ENCODE data around the gene TMEM101. TPM values are rescaled to one million over a fixed set of nuclear protein-coding genes. Genes with fewer than 3 reads are reported as not detected.
A peak's percentile ranks its signal among the peaks of the same experiment; 100 is the strongest.
"Not testable (repeated sequence)": the region's sequence is repeated elsewhere in the genome, so short reads cannot be mapped to it uniquely, and the experiment has no call there.

TMEM101 gene
- total RNA-seq, 2 donors from 2014 or later: 16.1 to 17.5 TPM

DNA sequence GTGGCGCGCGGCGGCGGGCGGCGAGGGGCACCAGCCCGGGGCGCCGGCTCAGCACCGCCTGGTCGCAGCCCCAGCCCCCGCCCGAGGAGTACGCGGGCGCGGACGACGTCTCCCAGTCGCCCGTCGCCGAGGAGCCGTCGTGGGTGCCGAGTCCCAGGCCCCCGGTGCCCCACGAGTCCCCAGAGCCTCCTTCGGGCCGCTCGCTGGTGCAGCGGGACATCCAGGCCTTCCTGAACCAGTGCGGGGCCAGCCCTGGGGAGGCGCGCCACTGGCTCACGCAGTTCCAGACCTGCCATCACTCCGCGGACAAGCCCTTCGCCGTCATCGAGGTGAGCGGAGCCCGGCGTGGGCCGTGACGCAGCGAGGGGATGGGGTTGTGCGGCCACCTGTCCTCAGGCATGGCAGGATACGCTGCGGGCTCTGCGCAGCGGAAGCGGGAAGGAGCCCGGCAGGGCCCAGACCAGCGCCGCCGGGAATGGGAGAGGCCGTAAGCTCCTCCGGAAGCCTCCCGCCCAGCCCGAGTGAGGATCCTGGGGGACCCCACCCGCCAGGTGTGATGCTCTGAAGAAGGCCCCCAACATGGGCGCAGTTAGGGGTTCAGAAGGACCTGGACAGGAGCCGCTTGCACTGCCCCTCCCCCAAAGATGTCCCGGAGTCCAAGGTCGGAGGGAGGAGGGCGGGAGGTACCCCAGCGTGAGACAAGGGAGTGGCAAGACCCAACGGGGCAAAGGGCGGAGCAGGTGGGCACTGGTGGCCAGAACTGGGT lies 9.8 kb downstream of the TMEM101 start:
- intact Hi-C loops (cut with DNase I): loop anchor here in 1 of 2 donors (5.0 kb wide), 1 partner anchor 37 kb away; no protein-coding TSS in a partner anchor
- ATAC-seq: no peak
- DNase-seq: peak; percentile 39

DNA sequence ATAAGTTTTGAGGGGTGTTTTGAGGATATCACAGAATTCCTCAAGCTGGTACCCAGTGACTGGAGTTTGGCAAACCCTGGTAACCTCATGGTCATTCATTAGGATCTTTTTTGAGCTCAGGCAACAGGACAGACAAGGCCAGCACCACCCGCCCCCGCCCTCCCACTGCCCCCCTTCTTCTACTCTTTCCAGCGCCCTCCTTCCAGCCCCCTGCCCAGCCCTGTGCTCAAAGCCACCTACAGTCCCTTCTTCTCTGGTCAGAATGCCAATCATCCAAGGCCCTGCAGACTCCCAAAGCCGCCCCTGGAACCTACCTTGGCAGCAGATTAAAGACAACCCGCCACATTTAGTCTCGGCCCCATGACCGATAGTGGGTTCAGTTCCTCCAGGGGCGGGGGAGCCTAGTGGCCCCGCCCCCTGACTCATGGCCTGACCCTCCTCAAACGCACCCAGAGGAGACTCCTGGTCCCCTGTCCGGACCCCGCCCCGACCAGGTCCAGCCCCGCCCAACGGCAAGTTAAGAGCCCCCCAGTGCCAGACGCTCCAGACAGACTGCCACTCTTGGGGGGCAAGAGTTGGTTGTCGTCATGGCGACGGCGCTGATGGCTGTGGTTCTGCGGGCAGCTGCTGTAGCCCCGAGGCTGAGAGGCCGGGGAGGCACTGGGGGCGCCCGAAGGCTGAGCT lies 10.5 kb downstream of the TMEM101 start, which contains the start of gene NAGS:
Gene NAGS, plus strand, starts transcription at position 546 of the 684 bp plus-strand sequence. Its CDS starts 42 bp downstream, at position 588.
- ATAC-seq: no peak
- intact Hi-C loops (cut with DNase I): no loop called here
- DNase-seq: no peak

DNA sequence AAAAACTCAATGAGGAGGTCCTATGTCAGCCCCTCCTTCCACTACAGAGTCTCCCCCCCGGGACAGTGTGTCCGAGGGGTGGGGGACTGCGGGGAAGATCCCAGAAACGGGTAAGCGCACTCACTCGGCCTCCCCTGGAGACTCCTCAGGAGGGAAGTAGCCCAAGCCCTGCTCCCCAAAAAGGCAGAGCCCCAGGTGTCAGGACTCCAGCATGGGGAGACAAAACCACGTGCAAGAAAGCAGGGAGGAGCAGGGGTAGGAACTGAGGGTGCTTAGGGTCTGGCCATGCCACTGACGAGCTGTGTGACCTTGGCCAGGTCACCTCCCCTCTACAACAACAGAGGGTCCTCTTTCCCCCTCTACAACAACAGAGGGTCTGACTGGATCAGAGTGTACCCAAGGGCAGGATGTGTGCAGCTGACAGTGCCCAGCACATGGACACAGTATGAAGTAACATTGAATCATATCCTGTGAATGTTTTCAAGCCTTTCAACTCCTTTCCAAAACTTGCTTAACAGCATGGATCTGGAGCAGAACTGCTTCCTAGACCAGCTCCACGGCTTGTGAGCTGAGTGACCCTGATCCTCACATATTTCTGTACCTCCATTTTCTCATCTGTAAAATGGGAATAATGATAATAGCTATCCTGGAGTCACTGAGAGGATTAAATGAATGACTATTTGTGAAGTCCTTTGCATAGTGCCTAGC lies 12.5 kb downstream of the TMEM101 start:
- DNase-seq (no peak), ATAC-seq (no peak)
- intact Hi-C loops (cut with DNase I): no loop called here

DNA sequence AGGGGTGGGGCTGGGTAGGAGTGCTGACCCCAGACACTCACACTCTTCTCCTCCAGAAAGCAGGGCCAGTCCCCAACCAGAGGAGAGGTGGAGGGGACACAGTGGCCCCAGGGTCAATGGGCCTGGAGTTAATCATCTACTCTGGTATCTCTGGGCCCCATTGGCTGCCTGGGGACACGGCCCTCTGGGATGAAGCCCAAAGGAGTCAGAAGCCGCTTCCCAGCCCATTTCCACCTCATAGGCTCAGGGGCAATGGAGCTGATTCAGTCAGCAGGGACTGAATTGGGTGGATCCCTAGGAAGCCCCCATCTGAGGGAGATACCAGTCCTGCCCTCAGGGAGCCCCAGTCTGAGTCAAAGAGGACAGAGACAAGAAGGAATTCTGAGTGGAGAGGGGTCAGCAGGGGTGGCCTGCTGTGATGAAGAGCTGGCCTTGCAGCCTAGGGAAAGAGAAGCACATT lies 13.3 kb downstream of the TMEM101 start:
- DNase-seq (no peak), ATAC-seq (no peak)
- intact Hi-C loops (cut with DNase I): no loop called here

DNA sequence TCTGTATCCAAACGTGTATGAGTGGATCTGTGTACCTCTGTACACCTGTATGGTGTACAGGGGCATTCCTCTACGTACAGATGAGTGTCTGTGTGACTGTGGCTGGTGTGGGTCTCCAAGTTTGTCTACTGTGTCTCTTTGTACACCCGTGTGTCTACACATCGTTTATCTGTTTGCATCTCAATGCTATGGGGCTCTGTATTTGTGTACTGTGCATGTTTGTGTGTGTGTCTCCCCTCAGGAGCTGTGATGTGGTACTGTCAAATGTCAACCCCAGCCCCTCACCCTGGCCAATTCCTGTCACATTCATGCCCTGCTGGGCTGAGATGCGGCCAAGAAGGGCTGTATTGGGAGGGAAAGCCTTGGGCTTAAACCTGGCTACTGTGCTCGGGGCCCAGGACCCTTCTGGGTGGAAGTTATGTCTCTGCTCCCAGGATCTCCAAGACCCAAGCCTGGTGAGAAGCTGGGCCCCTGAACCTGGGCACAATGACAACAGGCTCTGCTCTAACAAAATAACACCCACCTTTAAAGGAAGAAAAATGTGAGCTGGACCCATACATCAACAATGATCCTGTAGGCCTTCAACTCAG lies 13.8 kb downstream of the TMEM101 start:
- ATAC-seq (no peak), DNase-seq (no peak)
- intact Hi-C loops (cut with DNase I): no loop called here

DNA sequence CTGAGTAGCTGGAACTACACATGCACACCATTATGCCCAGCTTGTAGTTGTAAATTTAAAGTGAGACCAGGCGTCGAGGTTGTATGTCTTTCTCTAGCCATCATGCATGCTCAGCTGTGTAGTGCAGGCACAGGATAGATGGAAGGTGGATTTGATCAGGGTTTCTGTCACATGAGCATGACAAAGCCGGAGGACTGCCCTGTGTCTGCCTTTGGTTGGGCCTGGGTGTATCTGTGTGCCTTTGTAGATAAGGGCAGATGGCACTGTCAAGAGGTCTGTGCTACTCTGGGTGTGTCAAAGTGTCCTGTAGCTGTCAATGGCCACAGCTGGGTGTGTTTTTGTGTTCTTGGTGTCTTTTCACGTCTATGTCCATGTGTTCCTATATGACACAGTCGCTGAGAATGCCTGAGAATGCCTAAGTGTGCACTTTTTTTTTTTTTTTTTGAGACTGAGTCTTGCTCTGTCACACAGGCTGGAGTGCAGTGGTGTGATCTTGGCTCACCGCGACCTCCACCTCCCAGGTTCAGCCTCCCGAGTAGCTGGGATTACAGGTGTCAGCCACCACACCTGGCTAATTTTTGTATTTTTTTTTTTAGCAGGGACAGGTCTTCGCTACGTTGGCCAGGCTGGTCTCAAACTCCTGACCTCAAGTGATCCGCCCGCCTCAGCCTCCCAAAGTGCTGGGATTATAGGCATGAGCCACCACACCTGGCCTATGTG lies 14.5 kb downstream of the TMEM101 start:
- intact Hi-C loops (cut with DNase I): no loop called here
- ATAC-seq: peak in 1 of 2 donors; percentile 21
- DNase-seq: no peak

DNA sequence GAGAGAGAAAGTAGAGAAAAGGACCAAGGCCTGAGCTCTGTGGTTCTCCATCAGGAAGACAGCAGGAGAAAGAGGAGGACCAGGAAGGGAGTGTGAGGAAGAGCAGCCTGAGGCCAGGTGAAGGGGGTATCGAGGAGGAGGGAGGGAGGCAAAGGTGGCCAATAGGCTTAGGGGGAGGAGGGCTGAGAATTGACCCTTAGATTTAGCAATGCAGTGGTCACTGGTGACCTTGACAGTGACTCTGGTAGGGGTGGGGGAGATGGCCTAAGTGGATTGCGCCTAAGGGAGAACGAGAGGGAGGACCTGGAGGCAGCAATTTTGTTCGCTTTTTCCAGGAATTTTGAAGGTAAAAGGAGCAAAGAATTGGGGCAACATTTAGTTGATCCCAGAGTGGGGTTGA lies 15.7 kb downstream of the TMEM101 start:
- intact Hi-C loops (cut with DNase I): no loop called here
- DNase-seq: no peak
- ATAC-seq: no peak

DNA sequence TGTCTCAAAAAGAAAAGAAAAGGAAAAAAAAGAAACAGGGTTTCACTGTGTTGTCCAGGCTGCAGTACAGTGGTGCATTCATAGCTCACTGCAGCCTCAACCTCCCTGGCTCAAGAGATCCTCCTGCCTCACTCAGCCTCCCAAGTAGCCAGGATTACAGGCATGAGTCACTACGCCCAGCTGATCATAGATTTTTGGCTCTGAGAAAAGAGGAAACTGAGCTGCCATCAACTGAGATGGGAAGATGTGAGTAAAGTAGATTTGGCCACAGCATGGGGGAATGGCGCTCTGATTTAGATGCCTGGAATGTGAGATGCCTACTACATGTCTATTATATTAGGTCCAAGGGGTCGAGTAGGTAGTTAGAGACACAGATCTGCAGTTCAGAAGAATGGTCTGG lies 16.2 kb downstream of the TMEM101 start:
- intact Hi-C loops (cut with DNase I): no loop called here
- DNase-seq: no peak
- no peak for ATAC-seq

DNA sequence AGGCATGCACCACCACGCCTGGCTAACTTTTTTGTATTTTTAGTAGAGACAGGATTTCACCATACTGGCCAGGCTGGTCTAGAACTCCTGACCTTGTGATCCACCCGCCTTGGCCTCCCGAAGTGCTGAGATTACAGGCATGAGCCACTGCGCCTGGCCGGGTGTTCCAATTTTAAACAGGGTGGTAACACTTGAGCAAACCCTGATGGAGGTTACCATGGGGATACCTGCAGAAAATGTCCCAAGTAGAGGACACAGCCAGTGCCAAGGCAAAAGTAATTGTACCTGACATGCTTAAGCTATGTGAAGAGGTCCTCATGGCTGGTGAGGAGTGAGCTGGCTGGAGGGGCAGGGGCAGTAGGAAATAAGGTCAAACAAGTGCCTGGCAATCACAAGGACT lies 17.6 kb downstream of the TMEM101 start:
- ATAC-seq; intact Hi-C loops (cut with DNase I); DNase-seq: not testable (repeated sequence)

DNA sequence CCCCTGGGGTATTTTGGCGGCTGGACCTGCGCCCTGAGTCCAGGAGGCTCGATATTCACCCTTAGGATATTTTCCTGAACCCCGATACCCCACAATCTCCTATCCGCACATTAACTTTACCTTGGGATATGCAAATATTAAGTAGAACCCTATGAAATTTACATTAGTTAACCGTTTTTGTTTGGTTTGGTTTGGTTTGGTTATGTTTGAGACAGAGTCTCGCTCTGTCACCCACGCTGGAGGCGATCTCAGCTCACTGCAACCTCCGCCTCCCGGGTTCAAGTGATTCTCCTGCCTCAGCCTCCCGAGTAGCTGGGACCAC lies 19.7 kb downstream of the TMEM101 start:
- DNase-seq (no peak), ATAC-seq (no peak)
- intact Hi-C loops (cut with DNase I): loop anchor here (2.0 kb wide), 1 partner anchor 50 kb away; no protein-coding TSS in a partner anchor

DNA sequence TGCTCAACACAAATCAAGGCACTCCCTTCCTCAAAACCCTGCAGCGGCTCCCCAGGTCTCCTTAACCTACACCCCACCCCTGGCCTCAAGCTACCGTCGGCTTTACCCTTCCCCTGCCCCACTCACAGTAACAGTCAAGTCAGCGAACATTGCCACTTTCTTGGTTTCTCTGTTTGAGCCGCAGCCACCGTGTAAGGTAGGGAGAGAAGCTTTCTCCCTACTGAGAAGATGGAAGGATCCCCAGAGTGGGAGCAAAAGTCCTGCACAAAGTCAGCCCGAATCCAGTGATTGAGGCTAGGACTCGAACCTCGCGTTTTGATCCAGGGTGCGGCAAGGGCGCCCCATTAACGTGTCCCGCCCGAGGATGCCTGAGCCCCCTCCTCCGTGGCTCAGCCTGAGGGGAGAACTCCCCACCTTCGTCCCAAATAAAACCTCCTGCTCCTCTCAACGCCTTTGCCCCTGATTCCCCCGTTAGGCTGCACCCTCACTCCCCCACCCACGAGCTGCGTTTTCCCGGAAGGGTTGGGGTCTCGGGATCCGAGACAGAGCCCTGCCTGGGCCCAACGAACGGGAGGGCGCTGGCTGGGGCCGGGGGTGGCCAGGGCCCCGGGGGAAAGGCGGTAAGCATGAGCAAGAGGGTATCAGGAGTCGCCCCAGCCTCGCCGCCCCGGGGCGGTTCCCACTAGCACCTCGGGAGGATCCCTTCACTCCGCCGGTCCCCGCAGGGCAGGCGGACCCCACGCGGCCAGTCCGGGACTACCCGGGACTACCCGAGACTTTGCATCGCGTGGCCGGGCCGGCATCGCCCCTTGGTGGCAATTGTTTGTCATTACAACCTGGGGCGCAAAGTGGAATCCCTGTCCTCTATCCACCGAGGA lies 20.3 kb downstream of the TMEM101 start:
- peak; percentile 80 for DNase-seq
- intact Hi-C loops (cut with DNase I): loop anchor here (2.0 kb wide), 1 partner anchor 50 kb away; no protein-coding TSS in a partner anchor
- peak; percentile 93 to 96 for ATAC-seq

DNA sequence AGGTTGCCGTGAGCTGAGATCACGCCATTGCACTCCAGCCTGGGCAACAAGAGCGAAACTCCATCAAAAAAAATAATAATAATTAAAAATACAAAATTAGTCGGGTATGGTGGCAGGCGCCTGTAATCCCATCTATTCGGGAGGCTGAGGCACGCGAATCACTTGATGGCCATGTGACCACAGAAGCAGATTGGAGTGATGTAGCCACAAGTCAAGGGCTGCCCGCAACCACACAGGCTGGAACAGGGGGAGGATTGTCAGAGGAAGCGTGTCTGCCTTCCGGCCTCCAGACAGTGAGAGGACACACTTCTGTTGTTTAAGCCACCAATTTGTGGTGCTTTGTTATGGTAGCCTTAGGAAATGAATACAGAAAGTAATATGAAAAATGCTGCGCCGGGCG lies 22.1 kb downstream of the TMEM101 start:
- intact Hi-C loops (cut with DNase I): no loop called here
- ATAC-seq: no peak
- DNase-seq: no peak

DNA sequence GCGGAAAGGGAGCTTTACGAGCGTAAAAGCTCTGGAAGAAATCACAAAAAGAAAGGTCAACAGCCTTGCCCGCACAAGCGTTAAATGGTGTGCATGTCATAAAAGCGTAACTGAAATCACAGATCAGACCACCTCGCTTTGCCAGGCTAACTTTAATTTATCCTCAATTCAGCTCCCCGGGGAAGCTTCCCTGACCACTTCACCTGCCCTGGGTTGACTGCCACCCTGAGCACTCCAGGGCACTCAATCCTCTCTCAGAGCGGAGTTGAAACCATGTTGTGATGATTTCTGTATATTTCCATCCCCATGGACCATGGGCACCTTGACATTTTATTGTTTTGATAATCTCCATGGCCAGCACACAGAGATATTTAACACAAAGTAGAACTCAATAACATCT lies 26.5 kb downstream of the TMEM101 start:
- ATAC-seq (no peak), DNase-seq (no peak)
- intact Hi-C loops (cut with DNase I): no loop called here

DNA sequence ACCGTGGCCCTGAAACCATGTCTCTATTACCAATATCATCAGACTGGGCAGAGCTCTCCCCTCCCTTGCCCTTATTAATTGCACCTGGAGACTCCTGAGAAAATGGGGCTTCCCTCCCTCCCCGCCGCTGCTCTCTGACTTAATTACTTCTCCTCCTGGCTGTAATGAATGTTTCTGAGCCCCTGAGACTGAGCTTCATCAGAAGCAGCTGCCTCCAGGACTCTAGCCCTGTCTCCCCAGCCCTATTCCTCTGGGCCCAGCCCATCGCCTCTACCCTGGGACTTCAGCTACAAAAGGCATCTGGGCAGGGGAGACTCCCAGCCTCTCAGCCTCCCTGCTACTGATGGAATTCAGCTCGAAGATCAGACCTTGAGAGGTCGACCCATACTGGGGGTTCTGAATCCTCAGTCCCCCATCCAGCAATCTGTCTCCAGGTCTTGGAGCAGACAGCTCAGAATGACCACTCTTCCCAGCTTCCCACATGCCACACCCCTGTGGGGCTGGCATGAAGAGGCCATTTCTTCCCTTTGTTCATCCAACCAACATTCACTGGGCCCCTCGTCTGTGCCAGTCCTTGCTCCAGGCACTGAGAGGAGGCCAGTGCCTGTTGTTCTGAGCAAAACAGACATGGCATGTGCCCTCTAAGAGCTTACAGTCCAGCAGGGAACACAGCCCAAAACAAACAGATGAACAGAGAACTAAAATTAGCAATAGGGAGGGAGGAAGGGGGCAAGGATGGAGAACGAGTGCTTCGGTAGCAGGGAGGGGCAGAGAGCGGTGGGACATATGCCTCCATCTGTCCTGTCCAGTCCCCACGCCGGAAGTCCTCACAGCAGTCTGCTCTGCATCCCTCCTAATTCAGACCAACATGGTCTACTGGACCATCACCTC lies 27.4 kb downstream of the TMEM101 start:
- ATAC-seq: no peak
- intact Hi-C loops (cut with DNase I): no loop called here
- DNase-seq: no peak

DNA sequence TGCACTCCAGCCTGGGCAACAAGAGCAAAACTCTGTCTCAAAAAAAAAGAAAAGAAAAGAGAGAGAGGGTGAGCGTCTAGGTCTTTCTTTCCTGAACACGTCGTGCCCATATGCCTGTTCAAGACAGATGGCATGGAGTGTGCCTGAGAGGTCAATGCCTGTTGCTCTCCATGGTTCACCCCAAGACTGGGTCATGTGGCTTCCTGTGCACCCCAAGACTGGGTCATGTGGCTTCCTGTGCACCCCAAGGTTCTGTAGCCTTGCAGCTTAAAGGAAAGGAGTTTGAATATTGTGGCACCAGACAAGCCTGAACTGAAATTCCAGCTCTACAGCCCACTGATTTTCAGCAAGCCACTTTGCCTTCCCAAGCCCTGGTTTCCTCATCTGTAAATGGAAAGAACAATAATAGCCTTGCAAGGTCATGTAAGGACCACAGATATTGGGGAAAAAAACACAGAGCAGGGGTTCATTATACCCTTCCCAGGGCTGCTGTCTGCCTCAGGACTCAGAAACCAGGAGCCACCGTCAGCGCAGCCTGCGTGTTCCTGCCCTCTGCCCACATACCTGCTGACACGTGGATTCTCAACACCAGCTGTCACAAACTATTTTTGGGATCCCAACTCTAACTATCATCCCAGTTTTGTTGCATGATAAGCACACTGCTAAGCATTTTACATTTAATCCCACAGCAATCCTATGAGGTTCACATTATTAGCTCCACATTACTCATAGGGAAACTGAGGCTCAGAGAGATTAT lies 28.4 kb downstream of the TMEM101 start:
- ATAC-seq (peak in 1 of 2 donors; percentile 54), DNase-seq (no peak)
- intact Hi-C loops (cut with DNase I): no loop called here

DNA sequence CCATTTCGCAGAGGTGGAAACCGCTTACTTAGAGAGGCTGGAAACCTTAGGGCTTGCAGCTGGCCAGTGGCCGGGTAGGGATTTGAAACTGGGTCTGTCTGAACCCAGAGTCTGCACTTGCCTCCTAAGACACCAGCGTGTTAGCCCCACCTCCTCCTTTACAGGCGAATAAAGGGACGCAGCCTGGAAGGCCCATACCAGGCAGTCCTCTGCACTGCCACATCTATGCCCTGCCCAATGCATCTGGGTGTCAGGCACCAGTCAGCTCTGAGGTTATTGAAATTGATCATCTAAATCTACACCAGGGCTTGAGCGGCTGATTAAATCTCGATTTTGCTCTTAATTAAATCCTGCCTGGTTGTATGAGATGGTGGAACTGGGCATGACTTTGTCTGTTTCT lies 30.2 kb downstream of the TMEM101 start:
- ATAC-seq: peak in 1 of 2 donors; percentile 21
- no peak for DNase-seq
- intact Hi-C loops (cut with DNase I): no loop called here
